ENCODE results near the gene RPS29. TPM values are rescaled to one million over a fixed set of nuclear protein-coding genes. Genes with fewer than 3 reads are reported as not detected.

Gene RPS29
- polyA plus RNA-seq, 1 experiment = 3,597 TPM

GRCh38 chr14:49623941-49624839, 38.0 kb upstream of the RPS29 start:
- POLR2A ChIA-PET = interaction anchor here (0.7 kb wide), 1 partner anchor 10 kb away, joined by 4 read pairs; no protein-coding TSS in a partner anchor

GRCh38 chr14:49623387-49623786, 37.2 kb upstream of the RPS29 start:
- no peak for DNase-seq (ENCODE audit: low read depth, low spot score)
- CTCF ChIA-PET = interaction anchor here (0.7 to 3.3 kb wide), 3 partner anchors 11 to 125 kb away, joined by 4 to 19 read pairs (median 5); partner anchors contain the start of gene DNAAF2
- POLR2A ChIA-PET = no interaction called here
- H3K4me3 ChIP-seq (ENCODE audit: low read depth, low read length) = peak overlapping the region; percentile 93
- H3K27ac ChIP-seq (ENCODE audit: low read depth, low read length) = no peak overlapping the region
- H3K9me3 ChIP-seq (ENCODE audit: control insufficient read depth, insufficient read depth, low read length) = no peaks in the 10 kb centered on the region; the same call in 1 of the 2 replicates
- no peaks in the 10 kb centered on the region for H3K27me3 ChIP-seq (ENCODE audit: control insufficient read depth, insufficient read depth, low read length)
- TF ChIP-seq CTCF (IDR thresholded peaks at IDR 0.05; ENCODE audit: low read depth, low read length) = no peak

More at GRCh38 chr14:49623941-49624839, 38.0 kb upstream of the RPS29 start:
- CTCF ChIA-PET = interaction anchor here (0.7 to 3.3 kb wide), 3 partner anchors 10 to 126 kb away, joined by 4 to 19 read pairs (median 5); partner anchors contain the start of gene DNAAF2
- DNase-seq (ENCODE audit: low read depth, low spot score) = no peak
- H3K27me3 ChIP-seq (ENCODE audit: control insufficient read depth, insufficient read depth, low read length) = no peaks in the 10 kb centered on the region
- TF ChIP-seq CTCF (IDR thresholded peaks at IDR 0.05; ENCODE audit: low read depth, low read length) = no peak
- H3K9me3 ChIP-seq (ENCODE audit: control insufficient read depth, insufficient read depth, low read length) = no peaks in the 10 kb centered on the region; the same call in 1 of the 2 replicates
- H3K4me3 ChIP-seq (ENCODE audit: low read depth, low read length) = no peak overlapping the region; the same call in 1 of the 2 replicates
- no peak overlapping the region for H3K27ac ChIP-seq (ENCODE audit: low read depth, low read length)

GRCh38 chr14:49622022-49622607, 35.9 kb upstream of the RPS29 start:
- Histone ChIP-seq H3K27me3 (ENCODE audit: control insufficient read depth, insufficient read depth, low read length) (no peaks in the 10 kb centered on the region), H3K9me3 (ENCODE audit: control insufficient read depth, insufficient read depth, low read length) (no peaks in the 10 kb centered on the region; the same call in 1 of the 2 replicates), H3K27ac (ENCODE audit: low read depth, low read length) (no peak overlapping the region), H3K4me3 (ENCODE audit: low read depth, low read length) (peak overlapping the region; percentile 93)
- POLR2A ChIA-PET = interaction anchor here (2.5 kb wide), 1 partner anchor 36 kb away, joined by 21 read pairs; the partner anchor contains the start of gene RPS29
- TF ChIP-seq CTCF (IDR thresholded peaks at IDR 0.05; ENCODE audit: low read depth, low read length) = no peak
- CTCF ChIA-PET = interaction anchor here (2.6 to 3.3 kb wide), 2 partner anchors 12 kb away, joined by 17 to 19 read pairs; partner anchors contain the start of gene DNAAF2
- DNase-seq (ENCODE audit: low read depth, low spot score) = no peak

- DNase-seq (ENCODE audit: low read depth, low spot score) = no peak
- no peaks in the 10 kb centered on the region for H3K27me3 ChIP-seq (ENCODE audit: control insufficient read depth, insufficient read depth, low read length)
- no peaks in the 10 kb centered on the region; the same call in 1 of the 2 replicates for H3K9me3 ChIP-seq (ENCODE audit: control insufficient read depth, insufficient read depth, low read length)
- no peak for TF ChIP-seq CTCF (IDR thresholded peaks at IDR 0.05; ENCODE audit: low read depth, low read length)
- peak overlapping the region; percentile 95 for H3K27ac ChIP-seq (ENCODE audit: low read depth, low read length)
- POLR2A ChIA-PET = interaction anchor here (1.1 to 2.5 kb wide), 8 partner anchors 13 to 441 kb away, joined by 3 to 26 read pairs (median 16); partner anchors contain the start of genes DNAAF2, KLHDC2, LRR1 and RPS29
- peak overlapping the region; percentile 93 for H3K4me3 ChIP-seq (ENCODE audit: low read depth, low read length)
- CTCF ChIA-PET = interaction anchor here (1.5 to 2.6 kb wide), 2 partner anchors 13 to 160 kb away, joined by 4 to 17 read pairs; partner anchors contain the start of gene DNAAF2
Observed at GRCh38 chr14:49621114-49621881, 35.1 kb upstream of the RPS29 start.

All from AG04450 (cell line).